ENCODE data around the gene KLHL8. TPM values are rescaled to one million over a fixed set of nuclear protein-coding genes. Genes with fewer than 3 reads are reported as not detected.

KLHL8 gene
- total RNA-seq, 1 experiment from 2014 or later: 7.5 TPM

DNA sequence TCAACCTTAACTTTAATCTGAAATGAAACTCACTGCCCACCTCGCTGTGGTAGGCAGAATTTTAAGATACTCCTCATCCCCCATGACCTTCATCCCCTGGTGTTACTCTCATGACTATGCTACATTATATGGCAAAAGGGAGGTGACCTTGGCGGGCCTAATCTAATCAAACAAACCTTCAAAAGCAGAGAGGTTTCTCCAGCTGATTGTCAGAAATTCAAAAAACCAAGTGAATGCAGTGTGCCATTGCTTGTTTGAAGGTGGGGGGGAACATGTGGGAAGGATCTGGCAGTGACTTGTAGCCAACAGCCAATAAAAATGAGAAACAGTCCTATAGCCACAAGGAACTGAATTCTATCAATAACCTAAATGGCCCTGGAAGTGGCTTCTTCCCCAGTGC lies 48.5 kb downstream of the KLHL8 start:
- Histone ChIP-seq H3K18ac (ENCODE audit: insufficient read length, low read depth, low read length) (no peak overlapping the region), H2BK12ac (ENCODE audit: insufficient read length, low read depth, low read length) (no peak overlapping the region), H4K91ac (ENCODE audit: insufficient read length, low read depth, low read length) (no peak overlapping the region), H3K23ac (ENCODE audit: insufficient read length, low read depth, low read length) (no peak overlapping the region), H3K9ac (ENCODE audit: extremely low read depth, insufficient read length, low read length) (no peak overlapping the region), H3K27ac (ENCODE audit: insufficient read length, low read depth, low read length) (no peak overlapping the region), H3K4ac (ENCODE audit: low read depth, low read length) (no peak overlapping the region), H3K56ac (ENCODE audit: insufficient read length, low read depth, low read length) (no peak overlapping the region), H3K14ac (ENCODE audit: insufficient read depth, low read length) (no peak overlapping the region), H2BK15ac (ENCODE audit: low read depth, low read length) (no peak overlapping the region), H3K27me3 (ENCODE audit: insufficient read depth, low read length) (no peaks in the 10 kb centered on the region; the same call in 1 of the 2 replicates), H3K4me1 (ENCODE audit: insufficient read depth, low read length) (no peaks in the 10 kb centered on the region), H4K5ac (ENCODE audit: insufficient read length, low read depth, low read length) (no peak overlapping the region), H3T11ph (ENCODE audit: low read length) (no peak overlapping the region), H3K79me2 (ENCODE audit: insufficient read depth, low read length) (no peaks in the 10 kb centered on the region), H2AFZ (ENCODE audit: low read length) (no peak overlapping the region), H3K23me2 (ENCODE audit: insufficient read length, low read depth, low read length, poor library complexity, severe bottlenecking) (no peaks in the 10 kb centered on the region), H2BK5ac (ENCODE audit: insufficient read length, low read length) (no peak overlapping the region), H2BK20ac (ENCODE audit: low read depth, low read length, poor library complexity, severe bottlenecking) (no peak overlapping the region), H2BK120ac (ENCODE audit: low read depth, low read length, poor library complexity, severe bottlenecking) (no peak overlapping the region), H3K79me1 (ENCODE audit: insufficient read depth, low read depth, low read length, poor library complexity, severe bottlenecking) (no peaks in the 10 kb centered on the region), H2AK5ac (ENCODE audit: insufficient read length, low read length) (no peak overlapping the region), H4K20me1 (ENCODE audit: control insufficient read depth, insufficient read depth, insufficient read length) (no peaks in the 10 kb centered on the region), H3K9me3 (ENCODE audit: control insufficient read depth, low read depth, low read length) (no peaks in the 10 kb centered on the region), H3K4me2 (ENCODE audit: insufficient read depth, insufficient read length, low read length) (no peak overlapping the region), H4K8ac (replicated peaks; ENCODE audit: insufficient read length, low read depth, low read length) (no peak overlapping the region)
- no peak overlapping the region for H3K27ac Mint-ChIP-seq
- no peaks in the 10 kb centered on the region for H3K27me3 Mint-ChIP-seq (ENCODE audit: low read depth)
- no peaks in the 10 kb centered on the region for H3K4me1 Mint-ChIP-seq
- no CpG with 5 or more reads among the region's 2 CpGs for WGBS (ENCODE audit: extremely low coverage, insufficient read length, low lambda C conversion rate)
- no peak overlapping the region for H3K4me3 Mint-ChIP-seq
- H3K9me3 Mint-ChIP-seq: no peaks in the 10 kb centered on the region
- H3K36me3 Mint-ChIP-seq (ENCODE audit: insufficient read depth in 1 of 3, low read depth in 3 of 3): no peaks in the 10 kb centered on the region; a peak in 2 of 7 replicates
- TF ChIP-seq, protein P1, sequence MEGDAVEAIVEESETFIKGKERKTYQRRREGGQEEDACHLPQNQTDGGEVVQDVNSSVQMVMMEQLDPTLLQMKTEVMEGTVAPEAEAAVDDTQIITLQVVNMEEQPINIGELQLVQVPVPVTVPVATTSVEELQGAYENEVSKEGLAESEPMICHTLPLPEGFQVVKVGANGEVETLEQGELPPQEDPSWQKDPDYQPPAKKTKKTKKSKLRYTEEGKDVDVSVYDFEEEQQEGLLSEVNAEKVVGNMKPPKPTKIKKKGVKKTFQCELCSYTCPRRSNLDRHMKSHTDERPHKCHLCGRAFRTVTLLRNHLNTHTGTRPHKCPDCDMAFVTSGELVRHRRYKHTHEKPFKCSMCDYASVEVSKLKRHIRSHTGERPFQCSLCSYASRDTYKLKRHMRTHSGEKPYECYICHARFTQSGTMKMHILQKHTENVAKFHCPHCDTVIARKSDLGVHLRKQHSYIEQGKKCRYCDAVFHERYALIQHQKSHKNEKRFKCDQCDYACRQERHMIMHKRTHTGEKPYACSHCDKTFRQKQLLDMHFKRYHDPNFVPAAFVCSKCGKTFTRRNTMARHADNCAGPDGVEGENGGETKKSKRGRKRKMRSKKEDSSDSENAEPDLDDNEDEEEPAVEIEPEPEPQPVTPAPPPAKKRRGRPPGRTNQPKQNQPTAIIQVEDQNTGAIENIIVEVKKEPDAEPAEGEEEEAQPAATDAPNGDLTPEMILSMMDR (conservative IDR thresholded peaks at IDR 0.05): no peak
- no peak for DNase-seq
